HG03354 (cell line): ENCODE data around the gene DENND1A.

Experiments
- ATAC-seq: cut with Tn5 transposase; IDR thresholded peaks from one replicate; pipeline ENCODE4 v1.9.1; 2021; ENCODE audit warnings: mild to moderate bottlenecking; ENCODE audit not compliant: unreplicated experiment, poor library complexity, severe bottlenecking

Gene DENND1A

DNA sequence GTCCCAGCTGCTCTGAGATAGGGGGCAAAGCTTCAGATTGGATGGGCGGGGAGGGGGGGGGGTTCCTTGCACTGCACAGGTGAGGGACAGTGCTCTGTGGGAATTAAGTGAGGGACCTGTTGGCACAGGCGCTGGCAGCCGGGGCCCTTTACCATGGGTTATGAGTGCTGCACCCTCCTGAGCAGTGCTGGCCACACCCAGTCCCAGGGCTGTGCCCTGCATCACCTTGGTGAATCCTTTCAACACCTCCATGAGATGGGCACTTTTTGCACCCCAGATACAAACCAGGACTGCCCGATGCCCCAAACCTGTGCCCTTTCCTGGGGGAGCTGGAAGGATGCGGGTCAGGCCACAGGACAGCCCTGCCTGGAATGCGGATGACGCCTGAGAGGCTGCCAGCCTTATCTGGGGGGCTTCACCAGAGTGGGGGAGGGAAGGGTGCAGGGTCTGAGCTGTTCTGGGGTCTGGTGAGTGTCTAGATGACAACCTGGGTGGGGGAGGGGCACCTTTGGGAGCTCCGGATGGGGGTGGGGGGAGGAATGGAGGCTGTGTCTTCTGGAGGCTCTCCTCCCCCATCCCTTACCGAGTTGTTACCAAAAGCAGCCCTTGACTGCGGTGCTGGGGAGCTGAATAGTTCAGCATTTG, 568.7 kb downstream of the DENND1A start:
- no peak for ATAC-seq

- no peak for ATAC-seq
Observed at GRCh38 chr9:123360161-123361085, 569.5 kb downstream of the DENND1A start.

DNA sequence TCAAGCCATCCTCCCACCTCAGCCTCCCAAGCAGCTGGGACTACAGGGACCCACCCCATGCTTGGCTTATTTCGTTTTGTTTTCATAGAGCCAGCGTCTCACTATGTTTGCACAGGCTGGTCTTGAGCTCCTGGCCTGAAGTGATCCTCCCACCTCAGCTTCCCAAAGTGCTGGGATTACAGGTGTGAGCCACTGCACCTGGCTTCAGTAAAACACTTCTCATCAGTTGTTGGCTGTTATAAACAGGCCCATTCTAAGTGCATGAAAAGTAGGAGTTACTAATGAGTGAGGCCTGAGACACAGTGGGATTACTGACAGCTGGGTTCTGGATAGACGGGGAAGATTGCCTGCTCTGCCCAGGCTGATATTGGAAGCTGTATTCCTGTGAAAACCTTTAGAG, 570.4 kb downstream of the DENND1A start:
- ATAC-seq = no peak

GRCh38 chr9:123359106-123359505, 570.8 kb downstream of the DENND1A start:
- no peak for ATAC-seq

DNA sequence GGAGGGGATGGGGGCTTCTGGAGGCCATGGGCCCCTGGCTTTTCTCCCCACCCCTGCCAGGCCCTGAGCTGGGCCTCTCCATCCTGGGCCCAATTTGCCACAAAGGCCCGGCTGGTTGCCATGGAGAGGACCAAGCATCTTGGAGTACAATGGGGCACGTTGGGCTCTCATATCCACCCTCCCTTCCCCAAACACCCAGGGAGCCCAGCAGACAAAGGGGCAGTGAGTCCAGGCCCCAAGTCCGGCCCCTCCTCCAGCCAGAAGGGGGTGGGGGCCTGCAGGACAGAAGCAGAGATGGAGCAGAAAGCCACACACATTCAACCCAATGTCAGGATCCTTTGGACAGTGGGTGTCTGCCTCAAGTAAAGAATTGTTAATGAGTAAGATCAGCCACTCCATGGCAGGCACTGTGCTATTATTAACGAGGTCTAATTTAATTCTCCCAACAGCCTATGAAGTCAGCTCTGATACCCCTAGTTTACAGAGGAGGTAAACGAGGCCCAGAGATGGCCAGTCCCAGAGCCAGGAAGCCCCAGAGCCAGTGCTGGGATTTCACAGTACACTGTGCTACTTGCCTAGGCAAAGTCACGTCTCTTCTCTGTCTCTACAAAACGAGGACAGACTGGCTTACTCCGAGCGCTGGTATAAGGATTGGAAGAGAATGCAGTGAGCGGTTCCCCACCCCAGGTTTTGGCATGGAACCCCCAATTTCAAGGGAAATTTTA, 571.6 kb downstream of the DENND1A start:
- no peak for ATAC-seq

GRCh38 chr9:123357743-123358059, 572.2 kb downstream of the DENND1A start:
- no peak for ATAC-seq

DNA sequence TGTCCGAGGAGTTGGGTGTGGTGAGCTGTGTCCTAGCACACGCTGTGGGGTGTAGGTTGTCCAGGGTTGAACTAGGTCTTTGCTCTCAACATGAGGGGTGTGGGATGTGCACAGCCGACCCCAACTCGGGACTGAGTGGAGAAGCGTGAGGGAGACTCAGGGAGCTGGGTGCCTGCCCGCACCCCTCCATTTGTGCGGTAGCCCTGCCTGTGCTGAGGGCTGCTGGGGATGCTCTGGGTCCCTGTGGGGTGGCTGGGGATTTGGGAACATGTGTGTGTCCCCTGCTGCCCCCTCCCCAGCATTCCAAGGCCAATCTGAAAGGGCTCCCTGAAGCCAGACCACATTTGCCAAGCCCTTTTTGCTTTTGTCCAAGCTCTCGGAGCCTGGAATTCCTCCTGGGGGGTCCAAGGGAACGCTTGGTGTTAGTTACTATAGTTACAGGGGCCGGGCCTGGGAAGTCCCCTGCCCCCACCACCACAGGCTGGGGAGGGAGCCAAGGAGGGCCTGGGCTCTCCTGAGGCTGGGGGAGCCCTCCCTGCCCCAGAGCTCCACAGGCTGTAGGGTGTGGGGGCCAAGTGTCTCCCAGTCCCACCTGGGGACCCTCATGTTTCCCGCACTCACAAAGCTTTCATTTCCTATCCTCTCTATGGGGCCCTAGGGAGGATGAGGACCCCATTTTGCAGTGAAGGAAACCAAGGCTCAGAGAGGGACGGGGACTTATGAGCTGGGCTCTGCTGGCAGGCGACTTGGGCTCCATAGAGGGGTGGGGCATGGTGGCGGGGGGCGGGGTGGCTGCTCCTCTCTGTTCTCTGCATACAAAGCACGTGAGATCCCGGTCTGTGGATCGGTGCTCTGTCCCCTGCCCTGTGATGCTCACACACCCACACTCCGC, 572.8 kb downstream of the DENND1A start:
- ATAC-seq = no peak

GRCh38 chr9:123355761-123356431, 574.0 kb downstream of the DENND1A start, which contains the start of gene CRB2:
Gene CRB2, plus strand, starts transcription at chr9:123356197. Its CDS starts 64 bp downstream, at chr9:123356261.
- ATAC-seq = no peak

- ATAC-seq = no peak
Observed at GRCh38 chr9:123354806-123355508, 575.0 kb downstream of the DENND1A start.

DNA sequence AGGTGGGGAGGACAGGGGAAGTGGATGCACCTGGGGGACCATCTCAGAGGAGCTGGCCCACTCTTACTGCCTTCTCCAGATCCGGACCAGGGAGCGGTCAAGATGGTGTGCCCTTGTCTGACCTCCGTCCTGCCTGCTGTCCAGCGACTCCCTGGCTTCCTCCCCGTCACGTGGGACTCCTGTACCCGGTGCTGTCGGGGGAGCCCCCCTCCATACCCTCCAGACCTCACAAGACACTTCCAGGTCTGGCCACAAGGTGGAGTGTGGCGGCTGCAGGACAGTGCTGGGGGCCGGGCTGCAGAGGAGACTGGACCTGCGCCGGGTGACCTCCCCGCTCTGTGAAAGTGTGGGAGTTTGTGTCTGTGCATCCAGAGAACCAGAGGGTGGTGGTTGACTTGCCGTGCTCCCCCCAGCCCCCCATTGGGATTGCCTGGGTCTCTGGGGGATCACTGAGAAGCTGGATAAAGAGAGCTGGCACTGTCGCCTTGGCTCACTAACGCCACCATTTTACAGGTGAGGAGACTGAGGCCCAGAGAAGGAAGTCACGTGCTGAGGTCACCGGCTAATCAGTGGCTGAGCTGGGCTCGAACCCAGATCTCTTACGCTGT, 575.8 kb downstream of the DENND1A start:
- peak; percentile 73 for ATAC-seq

- ATAC-seq = no peak
Observed at GRCh38 chr9:123353041-123353440, 576.9 kb downstream of the DENND1A start.

GRCh38 chr9:123350590-123351310, 579.2 kb downstream of the DENND1A start:
- ATAC-seq = no peak

DNA sequence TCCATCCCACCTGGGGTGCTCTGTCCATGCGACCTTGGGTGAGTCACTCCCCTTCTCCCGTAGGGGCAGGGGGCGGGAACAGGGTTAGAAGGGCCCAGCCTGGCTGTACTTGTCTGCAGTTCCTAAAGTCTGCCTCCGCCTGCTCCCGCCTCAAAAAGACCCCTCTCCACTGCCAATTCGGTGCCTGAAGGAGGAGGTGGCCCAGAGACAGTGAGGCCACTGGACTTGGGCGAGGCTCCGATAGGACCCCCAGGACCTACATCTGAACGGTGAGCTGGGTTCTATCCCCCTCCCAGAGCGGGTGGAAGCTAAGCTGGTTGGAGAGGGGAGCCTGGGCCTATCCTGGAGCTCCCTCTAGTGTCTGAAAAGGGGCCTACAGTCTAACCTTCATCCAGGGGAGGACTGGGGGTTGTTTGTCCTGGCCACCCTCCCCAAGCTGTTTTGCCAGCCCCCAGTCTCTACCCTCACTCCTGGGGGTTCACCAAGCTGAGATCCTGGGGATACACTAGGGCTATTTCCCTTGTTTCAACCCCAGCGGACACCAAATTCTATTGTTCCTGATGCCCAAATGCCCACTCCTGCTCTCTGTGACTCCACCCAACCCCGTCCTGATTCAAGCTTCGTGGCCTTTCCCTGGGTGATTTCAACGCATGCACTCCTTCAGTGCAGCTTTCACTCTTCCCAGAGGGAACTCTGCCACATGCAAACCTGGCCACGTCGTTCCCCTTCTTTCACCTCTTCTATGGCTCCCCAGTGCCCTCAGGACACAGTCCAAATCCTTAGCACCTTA, 580.0 kb downstream of the DENND1A start:
- ATAC-seq = peak; percentile 67

DNA sequence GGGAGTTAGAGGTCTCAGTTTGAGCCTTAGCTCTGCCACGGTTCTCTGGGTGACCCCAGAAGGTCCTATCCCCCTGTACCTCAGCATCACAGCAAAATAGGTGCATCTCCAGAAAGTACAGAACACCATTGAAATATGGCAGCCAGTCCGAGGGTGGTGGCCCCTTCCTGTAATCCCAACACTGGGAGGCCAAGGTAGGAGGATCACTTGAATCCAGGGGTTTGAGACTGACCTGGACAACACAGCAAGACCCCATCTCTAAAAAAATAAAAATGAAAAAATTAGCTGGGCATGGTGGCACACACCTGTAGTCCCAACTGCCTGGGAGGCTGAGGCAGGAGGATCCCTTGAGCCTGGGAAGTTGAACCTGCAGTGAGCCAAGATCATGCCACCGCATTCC, 580.9 kb downstream of the DENND1A start:
- no peak for ATAC-seq

GRCh38 chr9:123348317-123348992, 581.5 kb downstream of the DENND1A start:
- no peak for ATAC-seq
